Cortex of kidney (tissue), 1 donor: ENCODE results near the gene PAMR1.
"Not testable (repeated sequence)": the region's sequence is repeated elsewhere in the genome, so short reads cannot be mapped to it uniquely, and the experiment has no call there.

Experiments used
- DNase-seq: peaks from one replicate; lab custom pipeline; 2025; lab: John Stamatoyannopoulos, UW

Gene PAMR1

GRCh38 chr11:35525501-35526175 lies at the start of gene PAMR1:
PAMR1 (minus strand) TSS chr11:35525616; CDS start chr11:35525585, 31 bp downstream.
- DNase-seq: no peak

- no peak for DNase-seq
Observed at GRCh38 chr11:35571696-35572095, 46.3 kb upstream of the PAMR1 start.

GRCh38 chr11:35567737-35568465 lies 42.5 kb upstream of the PAMR1 start:
- no peak for DNase-seq

GRCh38 chr11:35566885-35567284 lies 41.5 kb upstream of the PAMR1 start:
- DNase-seq: no peak

- no peak for DNase-seq
Observed at GRCh38 chr11:35566181-35566580, 40.8 kb upstream of the PAMR1 start.

- no peak for DNase-seq
Observed at GRCh38 chr11:35564245-35564595, 38.8 kb upstream of the PAMR1 start.

- no peak for DNase-seq
Observed at GRCh38 chr11:35563484-35564244, 38.2 kb upstream of the PAMR1 start.

GRCh38 chr11:35559949-35560348 lies 34.5 kb upstream of the PAMR1 start:
- no peak for DNase-seq

- DNase-seq: no peak
Observed at GRCh38 chr11:35558513-35558912, 33.1 kb upstream of the PAMR1 start.

- no peak for DNase-seq
Observed at GRCh38 chr11:35555488-35555887, 30.1 kb upstream of the PAMR1 start.

- DNase-seq: no peak
Observed at GRCh38 chr11:35554491-35555437, 29.3 kb upstream of the PAMR1 start.

GRCh38 chr11:35553831-35554230 lies 28.4 kb upstream of the PAMR1 start:
- DNase-seq: no peak

GRCh38 chr11:35553021-35553420 lies 27.6 kb upstream of the PAMR1 start:
- no peak for DNase-seq

- DNase-seq: no peak
Observed at GRCh38 chr11:35552616-35553015, 27.2 kb upstream of the PAMR1 start.

- no peak for DNase-seq
Observed at GRCh38 chr11:35550374-35551036, 25.1 kb upstream of the PAMR1 start.

GRCh38 chr11:35549787-35550186 lies 24.4 kb upstream of the PAMR1 start:
- no peak for DNase-seq

GRCh38 chr11:35548925-35549561 lies 23.6 kb upstream of the PAMR1 start:
- no peak for DNase-seq

- not testable (repeated sequence) for DNase-seq
Observed at GRCh38 chr11:35547995-35548394, 22.6 kb upstream of the PAMR1 start.

GRCh38 chr11:35546317-35546716 lies 20.9 kb upstream of the PAMR1 start:
- DNase-seq: no peak

GRCh38 chr11:35545391-35546003 lies 20.1 kb upstream of the PAMR1 start:
- DNase-seq: no peak
